Mucosa of stomach (tissue), 1 donor: ENCODE data around the gene IL13RA1.
"Not testable (repeated sequence)": the region's sequence is repeated elsewhere in the genome, so short reads cannot be mapped to it uniquely, and the experiment has no call there.

ENCODE experiments used
- H3K27me3 ChIP-seq: one replicate; pipeline ENCODE4 v1.7.0; 2013; ENCODE audit warnings: mild to moderate bottlenecking, low read length; ENCODE audit not compliant: control insufficient read depth, insufficient read depth
- H3K36me3 ChIP-seq: one replicate; pipeline ENCODE4 v1.7.0; 2013; ENCODE audit warnings: low read length; ENCODE audit not compliant: control insufficient read depth, insufficient read depth
- H3K4me1 ChIP-seq: one replicate; pipeline ENCODE4 v1.7.0; 2013; ENCODE audit warnings: mild to moderate bottlenecking, low read length; ENCODE audit not compliant: control insufficient read depth, insufficient read depth
- H3K4me3 ChIP-seq: one replicate; pipeline ENCODE4 v1.7.0; 2013; ENCODE audit warnings: low read length
- H3K9ac ChIP-seq: one replicate; pipeline ENCODE4 v1.7.0; 2013; ENCODE audit warnings: mild to moderate bottlenecking, low read length, moderate library complexity
- H3K9me3 ChIP-seq: one replicate; pipeline ENCODE4 v1.7.0; 2013; ENCODE audit warnings: mild to moderate bottlenecking, low read length, moderate library complexity; ENCODE audit not compliant: control insufficient read depth
- donor health status: Pancreatic carcinoma.

The IL13RA1 gene

GRCh38 chrX:118726887-118727685, at the start of gene IL13RA1:
Gene IL13RA1, plus strand, starts transcription at chrX:118727606. Its CDS starts 33 bp downstream, at chrX:118727639.
- no peaks in the 10 kb centered on the region for H3K9me3 ChIP-seq
- H3K4me1 ChIP-seq, result peaks cover 32% of the 10 kb centered on the region
- no peaks in the 10 kb centered on the region for H3K27me3 ChIP-seq
- H3K4me3 ChIP-seq, result peak within 1 kb of the TSS; percentile 14
- H3K36me3 ChIP-seq, result no peaks in the 10 kb centered on the region
- H3K9ac ChIP-seq, result peak within 1 kb of the TSS; percentile 79

GRCh38 chrX:118679290-118679689, 48.1 kb upstream of the IL13RA1 start:
- H3K4me1 ChIP-seq, result peaks cover 8% of the 10 kb centered on the region
- H3K4me3 ChIP-seq, result no peak overlapping the region
- no peaks in the 10 kb centered on the region for H3K9me3 ChIP-seq
- H3K9ac ChIP-seq, result no peak overlapping the region
- H3K27me3 ChIP-seq, result no peaks in the 10 kb centered on the region
- H3K36me3 ChIP-seq, result no peaks in the 10 kb centered on the region

- peaks cover 3% of the 10 kb centered on the region for H3K4me1 ChIP-seq
- no peaks in the 10 kb centered on the region for H3K27me3 ChIP-seq
- no peaks in the 10 kb centered on the region for H3K9me3 ChIP-seq
- H3K4me3 ChIP-seq, result no peak overlapping the region
- no peaks in the 10 kb centered on the region for H3K36me3 ChIP-seq
- H3K9ac ChIP-seq, result no peak overlapping the region
Observed at GRCh38 chrX:118682258-118683014, 45.0 kb upstream of the IL13RA1 start.

DNA sequence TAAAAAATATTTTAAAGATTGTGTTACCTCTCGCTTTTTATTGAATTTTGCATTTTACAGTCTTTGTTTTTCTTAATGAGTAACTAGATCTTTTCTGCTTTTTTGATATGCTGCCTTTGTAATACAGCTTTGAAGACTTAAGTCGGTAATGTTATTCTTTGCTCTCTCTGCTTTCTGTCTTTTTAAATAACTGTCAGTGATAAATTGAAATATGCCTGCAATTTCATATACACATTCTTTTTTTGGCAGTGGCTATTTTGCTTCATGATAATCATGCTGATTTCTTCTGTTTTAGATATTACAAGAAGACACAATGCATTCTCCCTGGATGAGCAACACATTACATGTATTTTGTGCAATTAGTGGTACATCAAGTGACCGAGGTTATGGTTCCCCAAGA, 42.0 kb upstream of the IL13RA1 start:
- Histone ChIP-seq H3K27me3 (no peaks in the 10 kb centered on the region), H3K4me3 (no peak overlapping the region), H3K9ac (no peak overlapping the region), H3K4me1 (peaks cover 3% of the 10 kb centered on the region), H3K36me3 (no peaks in the 10 kb centered on the region), H3K9me3 (no peaks in the 10 kb centered on the region)

DNA sequence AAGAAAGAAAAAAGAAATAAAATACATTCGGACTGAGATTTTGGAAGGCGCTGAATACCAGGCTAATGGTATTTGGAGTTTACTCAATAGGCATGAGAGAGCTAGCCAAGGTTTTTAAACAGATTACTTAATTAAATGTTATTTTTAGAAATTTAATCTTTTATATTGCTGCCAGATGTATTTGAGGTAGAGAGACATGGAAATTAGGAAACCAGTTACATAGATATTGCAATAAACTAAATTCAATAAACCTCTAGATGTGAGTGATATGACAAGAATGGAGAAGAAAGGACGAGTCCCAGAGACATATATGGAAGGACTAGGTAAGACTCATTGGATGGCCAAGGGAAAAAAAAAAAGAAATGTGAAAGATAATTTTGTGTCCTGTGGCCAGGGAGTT, 38.5 kb upstream of the IL13RA1 start:
- Histone ChIP-seq H3K36me3 (no peaks in the 10 kb centered on the region), H3K27me3 (no peaks in the 10 kb centered on the region), H3K4me1 (no peaks in the 10 kb centered on the region), H3K9ac (no peak overlapping the region), H3K9me3 (no peaks in the 10 kb centered on the region), H3K4me3 (no peak overlapping the region)

DNA sequence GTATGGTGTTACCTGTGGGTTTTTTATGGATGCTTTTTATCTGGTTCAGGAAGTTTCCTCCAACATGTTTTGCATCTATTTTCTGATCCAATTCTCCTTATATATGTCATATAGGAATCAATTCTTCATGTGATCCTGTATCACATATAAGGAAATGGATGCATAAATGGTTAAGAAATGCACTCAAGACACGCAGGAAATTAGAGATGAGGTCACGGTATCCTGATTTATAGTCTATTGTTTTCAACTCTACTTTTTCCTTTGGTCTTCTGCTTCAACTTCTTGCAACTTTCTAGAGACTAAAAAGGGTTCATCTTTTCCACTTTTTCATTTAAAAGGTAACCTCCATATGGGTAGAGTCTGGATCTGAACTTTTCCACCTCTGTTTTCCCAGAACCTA, 33.6 kb upstream of the IL13RA1 start:
- no peak overlapping the region for H3K4me3 ChIP-seq
- H3K36me3 ChIP-seq, result no peaks in the 10 kb centered on the region
- H3K9ac ChIP-seq, result no peak overlapping the region
- H3K27me3 ChIP-seq, result no peaks in the 10 kb centered on the region
- no peaks in the 10 kb centered on the region for H3K4me1 ChIP-seq
- no peaks in the 10 kb centered on the region for H3K9me3 ChIP-seq

- no peak overlapping the region for H3K9ac ChIP-seq
- no peaks in the 10 kb centered on the region for H3K27me3 ChIP-seq
- H3K4me3 ChIP-seq, result no peak overlapping the region
- no peaks in the 10 kb centered on the region for H3K9me3 ChIP-seq
- no peaks in the 10 kb centered on the region for H3K36me3 ChIP-seq
- no peaks in the 10 kb centered on the region for H3K4me1 ChIP-seq
Observed at GRCh38 chrX:118694638-118695037, 32.8 kb upstream of the IL13RA1 start.

DNA sequence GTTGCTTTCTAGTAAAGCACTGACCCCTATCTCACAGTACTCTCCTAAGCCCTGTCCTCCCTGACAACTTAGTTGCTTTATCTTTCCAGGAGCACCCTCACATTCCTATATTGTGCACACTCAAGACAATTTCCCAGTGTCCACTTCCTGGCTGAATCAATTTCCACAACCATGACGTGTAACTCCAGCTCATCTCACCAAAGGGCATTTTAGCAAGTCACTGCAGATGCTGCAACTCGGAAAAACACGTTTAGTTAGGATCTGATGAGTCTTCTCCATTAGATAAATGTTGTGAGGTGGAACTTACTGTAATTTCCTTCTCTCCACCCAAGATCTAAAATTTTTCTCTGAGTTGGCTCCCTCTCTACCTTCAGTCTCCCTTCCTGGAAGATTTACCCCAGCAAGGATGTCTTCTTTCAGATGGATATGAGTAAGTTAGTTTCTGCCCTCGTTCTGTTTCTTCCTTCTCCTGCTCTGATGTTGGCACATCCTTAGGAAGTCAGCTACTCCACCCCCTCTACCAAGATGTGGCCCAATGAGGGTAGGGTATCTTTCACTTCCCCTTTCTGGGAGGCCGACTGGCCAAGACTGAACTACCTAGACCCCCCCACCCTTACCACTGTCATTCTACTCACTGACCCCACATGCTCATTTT, 28.8 kb upstream of the IL13RA1 start:
- Histone ChIP-seq H3K9ac (no peak overlapping the region), H3K4me3 (no peak overlapping the region), H3K9me3 (no peaks in the 10 kb centered on the region), H3K27me3 (no peaks in the 10 kb centered on the region), H3K36me3 (no peaks in the 10 kb centered on the region), H3K4me1 (no peaks in the 10 kb centered on the region)

DNA sequence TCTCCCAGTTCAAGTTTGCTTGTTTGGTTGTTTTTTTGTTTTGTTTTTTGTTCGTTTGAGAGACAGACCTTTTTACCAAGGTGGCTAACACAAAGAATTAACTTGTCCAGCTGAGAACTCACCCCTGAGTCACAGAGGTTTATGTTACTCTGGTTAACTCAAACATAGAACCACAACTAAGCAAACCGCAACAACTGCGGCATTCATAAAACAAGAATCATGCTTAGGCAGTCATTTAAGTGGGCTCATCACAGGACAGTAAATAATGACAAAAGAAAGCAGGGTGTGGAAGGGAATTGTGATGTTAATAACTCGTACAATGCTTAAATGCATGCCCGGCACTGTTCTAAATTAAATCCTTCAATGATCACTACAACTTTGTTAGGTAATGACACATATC, 24.7 kb upstream of the IL13RA1 start:
- no peak overlapping the region for H3K9ac ChIP-seq
- H3K36me3 ChIP-seq, result no peaks in the 10 kb centered on the region
- no peak overlapping the region for H3K4me3 ChIP-seq
- H3K9me3 ChIP-seq, result no peaks in the 10 kb centered on the region
- no peaks in the 10 kb centered on the region for H3K27me3 ChIP-seq
- H3K4me1 ChIP-seq, result no peaks in the 10 kb centered on the region

GRCh38 chrX:118706681-118707080, 20.7 kb upstream of the IL13RA1 start:
- Histone ChIP-seq H3K36me3 (no peaks in the 10 kb centered on the region), H3K4me1 (no peaks in the 10 kb centered on the region), H3K9ac (no peak overlapping the region), H3K27me3 (no peaks in the 10 kb centered on the region), H3K4me3 (no peak overlapping the region), H3K9me3 (no peaks in the 10 kb centered on the region)

DNA sequence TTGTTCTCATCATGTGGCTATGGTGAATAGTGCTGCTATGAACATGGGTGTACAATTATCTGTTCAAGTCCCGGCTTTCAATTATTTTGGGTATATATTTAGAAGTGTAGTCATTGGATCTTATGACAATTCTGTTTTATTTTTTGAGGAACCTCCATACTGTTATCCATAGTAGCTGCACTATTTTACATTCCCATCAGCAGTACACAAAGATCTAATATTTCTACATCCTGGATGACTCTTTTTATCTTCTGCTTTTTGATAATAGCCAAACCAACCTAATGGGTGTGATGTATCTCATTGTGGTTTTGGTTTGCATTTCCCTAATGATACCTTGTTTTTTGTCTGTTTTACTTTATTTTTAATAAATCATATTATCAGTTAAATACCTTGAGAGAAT, 12.9 kb upstream of the IL13RA1 start:
- no peaks in the 10 kb centered on the region for H3K27me3 ChIP-seq

DNA sequence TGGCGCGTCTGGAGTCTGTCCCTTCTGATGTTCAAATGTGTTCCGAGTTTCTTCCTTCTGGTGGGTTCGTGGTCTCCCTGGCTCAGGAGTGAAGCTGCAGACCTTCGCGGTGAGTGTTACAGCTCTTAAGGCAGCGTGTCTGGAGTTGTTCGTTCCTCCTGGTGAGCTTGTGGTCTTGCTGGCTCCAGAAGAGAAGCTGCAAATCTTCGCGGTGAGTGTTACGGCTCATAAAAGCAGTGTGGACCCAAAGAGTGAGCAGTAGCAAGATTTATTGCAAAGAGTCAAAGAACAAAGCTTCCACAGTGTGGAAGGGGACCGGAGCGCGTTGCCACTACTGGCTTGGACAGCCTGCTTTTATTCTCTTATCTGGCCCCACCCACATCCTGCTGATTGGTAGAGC, 11.5 kb upstream of the IL13RA1 start:
- not testable (repeated sequence) for H3K4me1 ChIP-seq, H3K4me3 ChIP-seq, H3K27me3 ChIP-seq, H3K9me3 ChIP-seq, H3K36me3 ChIP-seq, H3K9ac ChIP-seq

More for the DNA sequence above, 12.9 kb upstream of the IL13RA1 start:
- Histone ChIP-seq H3K4me1 (no peaks in the 10 kb centered on the region), H3K9ac (no peak overlapping the region), H3K4me3 (no peak overlapping the region), H3K36me3 (no peaks in the 10 kb centered on the region), H3K9me3 (no peaks in the 10 kb centered on the region)
